Rectal smooth muscle tissue (tissue), 1 donor: Measurements from ENCODE around the gene TMEM121.
"Not testable (repeated sequence)": the region's sequence is repeated elsewhere in the genome, so short reads cannot be mapped to it uniquely, and the experiment has no call there.

Source experiments
- H3K27ac ChIP-seq: one replicate; pipeline ENCODE4 v1.7.0; 2013; ENCODE audit warnings: low read depth, low read length, inconsistent platforms
- H3K27me3 ChIP-seq: one replicate; pipeline ENCODE4 v1.7.0; 2013; ENCODE audit warnings: low read length; ENCODE audit not compliant: control insufficient read depth, insufficient read depth
- H3K36me3 ChIP-seq: one replicate; pipeline ENCODE4 v1.7.0; 2013; ENCODE audit warnings: low read length; ENCODE audit not compliant: control insufficient read depth, insufficient read depth
- H3K4me1 ChIP-seq: one replicate; pipeline ENCODE4 v1.7.0; 2013; ENCODE audit warnings: low read length; ENCODE audit not compliant: control insufficient read depth, insufficient read depth
- H3K4me3 ChIP-seq: one replicate; pipeline ENCODE4 v1.7.0; 2013; ENCODE audit warnings: low read length
- H3K9ac ChIP-seq: one replicate; pipeline ENCODE4 v1.7.0; 2013; ENCODE audit warnings: low read length

Gene TMEM121

GRCh38 chr14:105568140-105568843 lies 41.9 kb downstream of the TMEM121 start:
- not testable (repeated sequence) for H3K9ac ChIP-seq, H3K27me3 ChIP-seq, H3K36me3 ChIP-seq, H3K4me3 ChIP-seq, H3K27ac ChIP-seq, H3K4me1 ChIP-seq

GRCh38 chr14:105568859-105569766 lies 42.7 kb downstream of the TMEM121 start:
- Histone ChIP-seq H3K9ac (no peak overlapping the region), H3K27me3 (no peaks in the 10 kb centered on the region), H3K36me3 (no peaks in the 10 kb centered on the region), H3K27ac (no peak overlapping the region), H3K4me1 (no peaks in the 10 kb centered on the region), H3K4me3 (no peak overlapping the region)

GRCh38 chr14:105570482-105570881 lies 44.1 kb downstream of the TMEM121 start:
- Histone ChIP-seq H3K27ac (no peak overlapping the region), H3K9ac (no peak overlapping the region)

GRCh38 chr14:105571181-105571951 lies 45.0 kb downstream of the TMEM121 start:
- H3K27me3 ChIP-seq, H3K4me1 ChIP-seq, H3K4me3 ChIP-seq, H3K9ac ChIP-seq, H3K27ac ChIP-seq, H3K36me3 ChIP-seq: not testable (repeated sequence)

More at GRCh38 chr14:105570482-105570881, 44.1 kb downstream of the TMEM121 start:
- Histone ChIP-seq H3K4me3 (no peak overlapping the region), H3K4me1 (no peaks in the 10 kb centered on the region), H3K36me3 (no peaks in the 10 kb centered on the region), H3K27me3 (no peaks in the 10 kb centered on the region)

DNA sequence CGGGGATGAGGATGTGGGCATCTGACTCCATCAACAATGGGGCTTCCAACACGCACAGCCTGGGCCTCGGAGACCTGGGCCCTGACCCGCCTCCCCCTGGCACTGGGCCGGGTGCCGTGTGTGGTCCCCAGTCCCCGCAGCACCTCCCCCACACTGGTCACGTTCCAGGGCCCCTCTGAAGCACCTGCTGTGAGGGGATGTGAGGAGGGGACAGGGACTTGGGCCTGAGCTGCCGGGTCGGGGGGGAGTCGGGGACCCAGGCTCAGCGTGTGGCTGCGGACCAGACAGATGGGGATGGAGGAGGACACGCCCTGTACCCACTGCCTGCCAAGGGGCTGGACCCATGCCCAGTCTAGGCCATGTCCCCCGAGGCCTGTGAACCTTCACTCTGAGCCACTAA lies 45.7 kb downstream of the TMEM121 start:
- H3K4me1 ChIP-seq, H3K27ac ChIP-seq, H3K9ac ChIP-seq, H3K4me3 ChIP-seq, H3K27me3 ChIP-seq, H3K36me3 ChIP-seq: not testable (repeated sequence)

DNA sequence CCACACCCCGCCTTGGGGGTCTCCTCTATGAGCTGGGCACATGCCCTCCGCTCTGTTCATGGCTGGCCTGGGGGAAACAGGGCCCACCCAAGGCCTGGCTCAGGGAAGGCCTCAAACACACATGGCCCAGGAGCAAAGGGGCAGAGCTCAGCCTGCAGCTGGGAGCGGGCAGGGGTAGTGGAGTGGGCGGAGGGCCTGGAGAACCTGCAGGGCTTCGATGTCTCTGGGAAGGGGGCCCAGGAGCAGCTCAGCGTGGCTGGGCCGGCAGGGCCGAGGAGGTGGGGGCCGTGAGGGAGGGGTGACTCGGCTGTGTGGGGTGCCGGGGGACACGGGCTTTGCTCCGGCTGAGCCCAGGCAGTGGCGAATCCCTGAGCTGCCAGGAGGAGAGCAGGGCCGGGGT lies 47.5 kb downstream of the TMEM121 start:
- not testable (repeated sequence) for H3K9ac ChIP-seq, H3K27me3 ChIP-seq, H3K27ac ChIP-seq, H3K4me3 ChIP-seq, H3K4me1 ChIP-seq, H3K36me3 ChIP-seq

DNA sequence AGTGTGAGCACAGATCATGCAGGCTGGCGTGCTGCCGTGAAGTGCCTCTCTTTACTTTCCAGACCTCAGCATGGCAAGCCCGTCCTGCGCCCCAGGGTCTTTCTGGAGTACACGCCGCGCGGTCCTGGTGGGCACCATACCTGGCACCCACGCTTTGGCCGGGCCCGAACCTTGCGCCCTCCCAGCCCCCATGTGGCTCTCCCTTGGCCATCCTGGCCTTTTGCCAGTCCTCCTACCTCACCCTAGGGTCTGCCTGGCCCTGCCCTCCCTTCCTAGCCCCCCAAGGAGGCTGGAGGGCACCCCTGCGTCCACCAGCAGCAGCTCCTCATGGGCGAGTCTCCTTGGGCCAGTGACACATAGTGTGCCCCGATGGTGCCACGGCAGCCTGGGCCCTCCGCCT lies 48.0 kb downstream of the TMEM121 start:
- not testable (repeated sequence) for H3K27me3 ChIP-seq

GRCh38 chr14:105575016-105575700 lies 48.8 kb downstream of the TMEM121 start:
- H3K9ac ChIP-seq, H3K4me1 ChIP-seq, H3K27me3 ChIP-seq, H3K36me3 ChIP-seq, H3K4me3 ChIP-seq, H3K27ac ChIP-seq: not testable (repeated sequence)

More for the DNA sequence above, 48.0 kb downstream of the TMEM121 start:
- H3K4me1 ChIP-seq, H3K4me3 ChIP-seq, H3K27ac ChIP-seq, H3K9ac ChIP-seq, H3K36me3 ChIP-seq: not testable (repeated sequence)

DNA sequence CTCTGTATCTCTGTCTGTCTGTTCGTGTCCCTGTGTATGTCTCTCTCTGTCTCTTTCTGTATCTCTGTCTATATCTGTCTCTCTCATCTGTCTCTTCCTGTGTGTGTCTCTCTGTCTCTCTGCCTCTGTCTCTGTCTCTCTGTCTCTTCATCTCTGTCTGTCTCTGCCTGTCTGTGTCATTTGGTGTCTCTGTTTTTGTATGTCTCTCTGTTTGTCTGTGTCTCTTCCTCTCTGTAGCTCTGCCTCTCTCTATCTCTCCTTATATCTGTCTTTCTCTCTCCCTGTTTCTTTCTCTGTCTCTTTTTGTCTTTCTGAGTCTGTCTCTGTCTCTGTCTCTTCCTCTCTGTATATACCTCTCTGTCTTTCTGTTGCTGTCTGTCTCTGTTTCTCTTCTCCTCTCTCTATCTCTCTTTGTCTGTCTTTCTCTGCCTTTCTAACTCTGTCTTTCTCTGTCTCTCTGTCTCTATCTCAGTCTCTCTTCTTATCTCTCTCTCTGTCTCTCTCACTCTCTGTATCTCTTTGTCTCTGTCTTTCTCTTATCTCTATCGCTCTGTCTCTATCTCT lies 50.2 kb downstream of the TMEM121 start:
- Histone ChIP-seq H3K9ac (no peak overlapping the region), H3K27ac (no peak overlapping the region)

DNA sequence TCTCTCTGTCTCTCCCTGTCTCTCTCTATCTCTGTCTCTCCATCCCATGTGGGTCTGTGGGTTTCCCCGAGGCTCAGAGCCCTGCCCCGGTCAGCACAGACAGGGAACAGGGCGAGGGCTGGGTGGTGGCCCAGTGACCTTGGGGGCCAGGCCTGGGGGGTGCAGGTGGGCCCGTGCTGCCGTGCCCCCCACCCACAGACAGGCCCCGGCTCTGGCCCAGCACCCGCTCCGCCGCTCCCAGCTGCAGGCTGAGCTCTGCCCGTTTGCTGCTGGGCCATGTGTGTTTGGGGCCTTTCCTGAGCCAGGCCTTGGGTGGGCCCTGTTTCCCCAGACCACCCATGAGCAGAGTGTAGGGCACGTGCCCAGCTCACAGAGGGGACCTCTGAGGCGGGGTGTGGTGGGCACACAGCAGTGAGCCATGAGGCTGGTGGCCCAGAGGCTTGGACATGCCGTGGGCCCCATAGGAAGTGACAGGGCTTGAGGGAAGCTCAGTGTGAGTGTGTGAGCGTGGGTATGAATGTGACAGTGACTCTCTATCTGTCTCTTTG lies 51.0 kb downstream of the TMEM121 start:
- no peaks in the 10 kb centered on the region for H3K27me3 ChIP-seq
- no peaks in the 10 kb centered on the region for H3K4me1 ChIP-seq
- no peak overlapping the region for H3K27ac ChIP-seq
- no peaks in the 10 kb centered on the region for H3K36me3 ChIP-seq
- H3K9ac ChIP-seq = no peak overlapping the region
- no peak overlapping the region for H3K4me3 ChIP-seq

More for the DNA sequence above, 50.2 kb downstream of the TMEM121 start:
- no peak overlapping the region for H3K4me3 ChIP-seq
- no peaks in the 10 kb centered on the region for H3K36me3 ChIP-seq
- no peaks in the 10 kb centered on the region for H3K27me3 ChIP-seq
- no peaks in the 10 kb centered on the region for H3K4me1 ChIP-seq

DNA sequence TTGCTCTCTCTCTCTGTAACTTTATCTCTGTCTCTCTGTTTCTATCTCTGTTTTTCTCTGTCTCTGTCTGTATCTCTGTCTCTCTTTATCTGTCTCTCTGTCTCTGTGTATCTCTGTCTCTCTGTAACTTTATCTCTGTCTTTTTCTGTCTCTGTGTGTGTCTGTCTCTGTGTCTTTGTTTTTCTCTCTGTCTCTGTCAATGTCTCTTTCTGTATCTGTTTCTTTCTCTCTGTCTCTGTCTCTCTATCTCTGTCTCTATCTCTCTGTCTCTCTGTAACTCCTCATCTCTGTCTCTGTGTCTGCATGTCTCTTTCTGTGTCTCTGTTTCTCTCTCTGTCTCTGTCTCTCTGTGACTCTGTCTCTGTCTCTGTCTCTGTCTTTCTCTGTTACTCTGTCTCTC lies 51.7 kb downstream of the TMEM121 start:
- no peak overlapping the region for H3K4me3 ChIP-seq
- H3K27me3 ChIP-seq = no peaks in the 10 kb centered on the region
- no peaks in the 10 kb centered on the region for H3K4me1 ChIP-seq
- no peaks in the 10 kb centered on the region for H3K36me3 ChIP-seq
- no peak overlapping the region for H3K9ac ChIP-seq
- H3K27ac ChIP-seq = no peak overlapping the region
